A673 (cell line): ENCODE measurements around the gene ELANE. TPM values are rescaled to one million over a fixed set of nuclear protein-coding genes. Genes with fewer than 3 reads are reported as not detected.

ENCODE experiments used
- BruUV-seq: library from RNA; stranded (reverse); fragments of 400-500 nt; replicated peaks from 2 replicates; lab custom pipeline; 2021; lab: Mats Ljungman, UMichigan
- CTCF ChIA-PET: fragments of 300-600 bp; sonication (Branson Sonifier 250); formaldehyde crosslinking; loops from one replicate; lab custom pipeline; 2022; ENCODE audit warnings: antibody characterized with exemption; lab: Charles Lee
- POLR2A ChIA-PET: fragments of 300-600 bp; sonication (Branson Sonifier 250); formaldehyde crosslinking; loops from one replicate; lab custom pipeline; 2022; ENCODE audit warnings: antibody characterized with exemption; ENCODE audit not compliant: low non-redundant PET; lab: Charles Lee
- DNase-seq: peaks from one replicate; pipeline ENCODE4 v3.0.0-alpha.2; 2015; ENCODE audit warnings: low spot score
- H3K27ac ChIP-seq: fragments of 200-600 bp; sonication (generic); 2 replicates; pipeline ENCODE4 v1.5.1; 2016; ENCODE audit warnings: mixed run types, low read depth, mild to moderate bottlenecking, mixed read lengths, antibody characterized with exemption, low read length; ENCODE audit not compliant: poor library complexity, severe bottlenecking
- H3K27me3 ChIP-seq: fragments of 200-600 bp; sonication (generic); replicated peaks from 2 replicates; pipeline ENCODE4 v1.6.1; 2017; ENCODE audit warnings: mixed run types, low read depth, mild to moderate bottlenecking, mixed read lengths, antibody characterized with exemption, low read length; ENCODE audit not compliant: insufficient read depth, poor library complexity
- H3K36me3 ChIP-seq: fragments of 200-600 bp; sonication (generic); 2 replicates; pipeline ENCODE4 v1.6.1; 2016; ENCODE audit warnings: mixed run types, mild to moderate bottlenecking, mixed read lengths, antibody characterized with exemption, low read length; ENCODE audit not compliant: insufficient read depth, poor library complexity, severe bottlenecking
- H3K4me1 ChIP-seq: fragments of 200-600 bp; sonication (generic); 2 replicates; pipeline ENCODE4 v1.6.1; 2017; ENCODE audit warnings: mixed run types, mild to moderate bottlenecking, mixed read lengths, antibody characterized with exemption, low read length; ENCODE audit not compliant: insufficient read depth, poor library complexity, severe bottlenecking
- H3K4me3 ChIP-seq: fragments of 200-600 bp; sonication (generic); 2 replicates; pipeline ENCODE4 v1.5.1; 2016; ENCODE audit warnings: low read depth, mixed run types, mild to moderate bottlenecking, mixed read lengths, low read length; ENCODE audit not compliant: poor library complexity, severe bottlenecking
- H3K9me3 ChIP-seq: fragments of 200-600 bp; sonication (generic); 2 replicates; pipeline ENCODE4 v1.6.1; 2016; ENCODE audit warnings: mixed run types, low read depth, mild to moderate bottlenecking, mixed read lengths, antibody characterized with exemption, low read length; ENCODE audit not compliant: poor library complexity, severe bottlenecking
- CTCF ChIP-seq: fragments of 300-800, 200-600 bp; sonication (generic); conservative IDR thresholded peaks from 2 replicates; pipeline ENCODE4 v1.5.1; 2017; ENCODE audit warnings: low read depth, mild to moderate bottlenecking, antibody characterized with exemption, low read length, moderate library complexity, mixed read lengths
- EZH2 ChIP-seq: fragments of 200-600 bp; sonication (generic); IDR thresholded peaks from 2 replicates; pipeline ENCODE4 v1.6.1; 2017; ENCODE audit warnings: borderline replicate concordance, low read depth, mild to moderate bottlenecking, mixed read lengths, antibody characterized with exemption, low read length; ENCODE audit not compliant: poor library complexity, severe bottlenecking
- intact Hi-C: fragments of 100-400 bp; cut with micrococcal nuclease; formaldehyde crosslinking; loops from one replicate; pipeline ENCODE4 v1.10.0; 2022; ENCODE audit not compliant: unreplicated experiment
- total RNA-seq: library from RNA; stranded (reverse); gene quantifications from 2 replicates; pipeline ENCODE4 v1.2.3, GENCODE V29; 2021

ELANE gene
- total RNA-seq, 1 experiment from 2014 or later = not detected

- H3K27ac ChIP-seq = no peak overlapping the region
Measured at GRCh38 chr19:824885-825284, 27.2 kb upstream of the ELANE start.

GRCh38 chr19:825897-826644, 26.0 kb upstream of the ELANE start:
- no peak for DNase-seq
- Histone ChIP-seq H3K27ac (no peak overlapping the region), H3K27me3 (no peaks in the 10 kb centered on the region), H3K4me3 (no peak overlapping the region), H3K36me3 (no peaks in the 10 kb centered on the region), H3K9me3 (no peaks in the 10 kb centered on the region), H3K4me1 (no peaks in the 10 kb centered on the region)
- ChIA-PET CTCF (no interaction called here), POLR2A (interaction anchor here (0.6 to 0.7 kb wide), 2 partner anchors 142 to 615 kb away, joined by 3 read pairs; no protein-coding TSS in a partner anchor)
- BruUV-seq = no TSS peak
- TF ChIP-seq CTCF = no peak
- no peak for TF ChIP-seq EZH2
- intact Hi-C loops = no loop called here

More at GRCh38 chr19:824885-825284, 27.2 kb upstream of the ELANE start:
- no peaks in the 10 kb centered on the region for H3K27me3 ChIP-seq
- H3K36me3 ChIP-seq = no peaks in the 10 kb centered on the region
- CTCF ChIA-PET = interaction anchor here (0.5 kb wide), 1 partner anchor 55 kb away, joined by 11 read pairs; no protein-coding TSS in a partner anchor
- no peak for DNase-seq
- no peaks in the 10 kb centered on the region for H3K9me3 ChIP-seq
- intact Hi-C loops = no loop called here
- POLR2A ChIA-PET = no interaction called here
- no peaks in the 10 kb centered on the region for H3K4me1 ChIP-seq
- no TSS peak for BruUV-seq
- TF ChIP-seq CTCF = no peak
- TF ChIP-seq EZH2 = no peak
- no peak overlapping the region for H3K4me3 ChIP-seq

GRCh38 chr19:827314-827709, 24.8 kb upstream of the ELANE start:
- Histone ChIP-seq H3K9me3 (no peaks in the 10 kb centered on the region), H3K36me3 (no peaks in the 10 kb centered on the region), H3K4me3 (no peak overlapping the region), H3K27me3 (no peaks in the 10 kb centered on the region), H3K4me1 (no peaks in the 10 kb centered on the region), H3K27ac (no peak overlapping the region)
- POLR2A ChIA-PET = no interaction called here
- no TSS peak for BruUV-seq
- no peak for TF ChIP-seq CTCF
- no peak for TF ChIP-seq EZH2
- DNase-seq = no peak
- intact Hi-C loops = no loop called here
- CTCF ChIA-PET = no interaction called here
